ENCODE results near the gene PRG3.

The PRG3 gene

GRCh38 chr11:57395905-57396623 is 15.1 kb upstream of the PRG3 start:
- Mint-ChIP-seq H3K27me3 (ENCODE audit: low read depth, poor library complexity) (peaks cover 8% of the 10 kb centered on the region), H3K4me3 (no peak overlapping the region), H3K36me3 (ENCODE audit: low read depth) (no peaks in the 10 kb centered on the region), H3K27ac (no peak overlapping the region), H3K4me1 (no peaks in the 10 kb centered on the region), H3K9me3 (no peaks in the 10 kb centered on the region)
- TF ChIP-seq, protein P1, sequence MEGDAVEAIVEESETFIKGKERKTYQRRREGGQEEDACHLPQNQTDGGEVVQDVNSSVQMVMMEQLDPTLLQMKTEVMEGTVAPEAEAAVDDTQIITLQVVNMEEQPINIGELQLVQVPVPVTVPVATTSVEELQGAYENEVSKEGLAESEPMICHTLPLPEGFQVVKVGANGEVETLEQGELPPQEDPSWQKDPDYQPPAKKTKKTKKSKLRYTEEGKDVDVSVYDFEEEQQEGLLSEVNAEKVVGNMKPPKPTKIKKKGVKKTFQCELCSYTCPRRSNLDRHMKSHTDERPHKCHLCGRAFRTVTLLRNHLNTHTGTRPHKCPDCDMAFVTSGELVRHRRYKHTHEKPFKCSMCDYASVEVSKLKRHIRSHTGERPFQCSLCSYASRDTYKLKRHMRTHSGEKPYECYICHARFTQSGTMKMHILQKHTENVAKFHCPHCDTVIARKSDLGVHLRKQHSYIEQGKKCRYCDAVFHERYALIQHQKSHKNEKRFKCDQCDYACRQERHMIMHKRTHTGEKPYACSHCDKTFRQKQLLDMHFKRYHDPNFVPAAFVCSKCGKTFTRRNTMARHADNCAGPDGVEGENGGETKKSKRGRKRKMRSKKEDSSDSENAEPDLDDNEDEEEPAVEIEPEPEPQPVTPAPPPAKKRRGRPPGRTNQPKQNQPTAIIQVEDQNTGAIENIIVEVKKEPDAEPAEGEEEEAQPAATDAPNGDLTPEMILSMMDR (IDR thresholded peaks at IDR 0.05) = no peak
- DNase-seq = no peak

- H3K36me3 Mint-ChIP-seq (ENCODE audit: low read depth) = no peaks in the 10 kb centered on the region
- TF ChIP-seq, protein P1 (IDR thresholded peaks at IDR 0.05) = no peak
- no peak for DNase-seq
- H3K4me1 Mint-ChIP-seq = no peaks in the 10 kb centered on the region
- peaks cover 22% of the 10 kb centered on the region for H3K27me3 Mint-ChIP-seq (ENCODE audit: low read depth, poor library complexity)
- H3K9me3 Mint-ChIP-seq = no peaks in the 10 kb centered on the region
- no peak overlapping the region for H3K27ac Mint-ChIP-seq
- no peak overlapping the region for H3K4me3 Mint-ChIP-seq
Observed at GRCh38 chr11:57394203-57394965, 13.4 kb upstream of the PRG3 start.

DNA sequence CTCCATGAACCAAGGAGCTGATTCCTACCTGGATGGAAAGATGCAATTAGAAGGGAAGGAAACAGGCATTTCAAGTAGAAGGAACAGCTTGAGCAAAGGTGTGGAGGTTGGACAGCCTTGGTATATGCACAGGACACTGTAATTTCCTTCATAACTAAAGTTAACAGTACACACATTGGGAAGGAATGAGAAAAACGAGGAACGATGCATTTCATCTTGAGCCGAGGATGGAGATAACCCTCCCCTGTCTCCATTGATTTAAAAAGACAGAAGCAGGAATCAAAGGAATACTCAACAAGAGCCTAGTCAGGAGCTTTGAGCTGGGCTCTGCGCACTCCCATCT is 11.8 kb upstream of the PRG3 start:
- peaks cover 28% of the 10 kb centered on the region for H3K27me3 Mint-ChIP-seq (ENCODE audit: low read depth, poor library complexity)
- H3K4me3 Mint-ChIP-seq = no peak overlapping the region
- H3K36me3 Mint-ChIP-seq (ENCODE audit: low read depth) = no peaks in the 10 kb centered on the region
- H3K27ac Mint-ChIP-seq = no peak overlapping the region
- H3K4me1 Mint-ChIP-seq = no peaks in the 10 kb centered on the region
- H3K9me3 Mint-ChIP-seq = no peaks in the 10 kb centered on the region
- TF ChIP-seq, protein P1 (IDR thresholded peaks at IDR 0.05) = no peak
- no peak for DNase-seq

GRCh38 chr11:57392066-57392762 is 11.3 kb upstream of the PRG3 start:
- Mint-ChIP-seq H3K36me3 (ENCODE audit: low read depth) (no peaks in the 10 kb centered on the region), H3K4me1 (peaks cover under 1% of the 10 kb centered on the region), H3K27me3 (ENCODE audit: low read depth, poor library complexity) (peaks cover 29% of the 10 kb centered on the region), H3K9me3 (no peaks in the 10 kb centered on the region), H3K27ac (no peak overlapping the region), H3K4me3 (no peak overlapping the region)
- TF ChIP-seq, protein P1 (IDR thresholded peaks at IDR 0.05) = no peak
- no peak for DNase-seq

- TF ChIP-seq, protein P1 (IDR thresholded peaks at IDR 0.05) = no peak
- no peak for DNase-seq
- Mint-ChIP-seq H3K36me3 (ENCODE audit: low read depth) (no peaks in the 10 kb centered on the region), H3K9me3 (no peaks in the 10 kb centered on the region), H3K27me3 (ENCODE audit: low read depth, poor library complexity) (peaks cover 32% of the 10 kb centered on the region), H3K4me1 (peaks cover 7% of the 10 kb centered on the region), H3K4me3 (no peak overlapping the region), H3K27ac (no peak overlapping the region)
Observed at GRCh38 chr11:57391539-57391938, 10.6 kb upstream of the PRG3 start.
